Measurements from ENCODE around the gene FRAS1. TPM values are rescaled to one million over a fixed set of nuclear protein-coding genes. Genes with fewer than 3 reads are reported as not detected.

The FRAS1 gene
- total RNA-seq, 2 experiments from 2014 or later: not detected

DNA sequence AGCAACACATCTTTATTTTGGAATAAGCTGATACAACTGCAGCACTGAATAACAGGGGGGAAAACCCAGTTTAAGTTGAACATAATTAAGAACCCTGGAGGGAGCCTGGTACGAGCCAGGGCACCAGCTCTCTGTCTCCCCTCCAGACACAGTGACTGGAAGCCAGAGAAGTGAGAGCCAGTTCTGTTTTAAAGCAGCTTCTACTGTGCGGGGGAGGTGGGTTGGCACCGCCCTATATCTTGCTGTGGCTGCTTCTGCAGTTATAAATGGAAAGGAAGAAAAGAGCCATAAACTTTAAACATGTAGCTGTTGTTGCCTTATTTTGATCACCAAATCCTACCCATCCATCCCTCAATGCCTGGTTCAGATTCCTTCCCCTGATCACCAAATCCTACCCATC lies 286.6 kb downstream of the FRAS1 start:
- no peak for ATAC-seq (ENCODE audit: poor library complexity)
- no peaks in the 10 kb centered on the region for H3K4me1 ChIP-seq (ENCODE audit: insufficient read depth, low read length)
- H3K9me3 Mint-ChIP-seq: no peaks in the 10 kb centered on the region
- H3K27me3 ChIP-seq (ENCODE audit: control insufficient read depth in 1 of 2, insufficient read depth in 2 of 2, low read length in 2 of 2): no peaks in the 10 kb centered on the region
- H3K27ac ChIP-seq (ENCODE audit: low read depth in 1 of 2, low read length in 2 of 2): no peak overlapping the region
- DNase-seq: no peak
- no peaks in the 10 kb centered on the region for H3K36me3 Mint-ChIP-seq (ENCODE audit: low read depth)
- H3K9me3 ChIP-seq (ENCODE audit: control insufficient read depth in 1 of 2, insufficient read depth in 1 of 2, low read length in 2 of 2): no peaks in the 10 kb centered on the region
- H3K36me3 ChIP-seq (ENCODE audit: insufficient read depth, low read length): no peaks in the 10 kb centered on the region
- CTCF ChIA-PET: no interaction called here
- POLR2A ChIA-PET: no interaction called here
- H3K4me3 ChIP-seq (ENCODE audit: low read length): no peak overlapping the region
- H3K27me3 Mint-ChIP-seq: peaks cover 16% of the 10 kb centered on the region
- no peaks in the 10 kb centered on the region for H3K4me1 Mint-ChIP-seq (ENCODE audit: low read depth)
- H3K4me3 Mint-ChIP-seq: no peak overlapping the region
- TF ChIP-seq, protein P1, sequence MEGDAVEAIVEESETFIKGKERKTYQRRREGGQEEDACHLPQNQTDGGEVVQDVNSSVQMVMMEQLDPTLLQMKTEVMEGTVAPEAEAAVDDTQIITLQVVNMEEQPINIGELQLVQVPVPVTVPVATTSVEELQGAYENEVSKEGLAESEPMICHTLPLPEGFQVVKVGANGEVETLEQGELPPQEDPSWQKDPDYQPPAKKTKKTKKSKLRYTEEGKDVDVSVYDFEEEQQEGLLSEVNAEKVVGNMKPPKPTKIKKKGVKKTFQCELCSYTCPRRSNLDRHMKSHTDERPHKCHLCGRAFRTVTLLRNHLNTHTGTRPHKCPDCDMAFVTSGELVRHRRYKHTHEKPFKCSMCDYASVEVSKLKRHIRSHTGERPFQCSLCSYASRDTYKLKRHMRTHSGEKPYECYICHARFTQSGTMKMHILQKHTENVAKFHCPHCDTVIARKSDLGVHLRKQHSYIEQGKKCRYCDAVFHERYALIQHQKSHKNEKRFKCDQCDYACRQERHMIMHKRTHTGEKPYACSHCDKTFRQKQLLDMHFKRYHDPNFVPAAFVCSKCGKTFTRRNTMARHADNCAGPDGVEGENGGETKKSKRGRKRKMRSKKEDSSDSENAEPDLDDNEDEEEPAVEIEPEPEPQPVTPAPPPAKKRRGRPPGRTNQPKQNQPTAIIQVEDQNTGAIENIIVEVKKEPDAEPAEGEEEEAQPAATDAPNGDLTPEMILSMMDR (IDR thresholded peaks at IDR 0.05): no peak
- intact Hi-C loops (cut with DNase I, micrococcal nuclease): no loop called here
- H3K27ac Mint-ChIP-seq: no peak overlapping the region

DNA sequence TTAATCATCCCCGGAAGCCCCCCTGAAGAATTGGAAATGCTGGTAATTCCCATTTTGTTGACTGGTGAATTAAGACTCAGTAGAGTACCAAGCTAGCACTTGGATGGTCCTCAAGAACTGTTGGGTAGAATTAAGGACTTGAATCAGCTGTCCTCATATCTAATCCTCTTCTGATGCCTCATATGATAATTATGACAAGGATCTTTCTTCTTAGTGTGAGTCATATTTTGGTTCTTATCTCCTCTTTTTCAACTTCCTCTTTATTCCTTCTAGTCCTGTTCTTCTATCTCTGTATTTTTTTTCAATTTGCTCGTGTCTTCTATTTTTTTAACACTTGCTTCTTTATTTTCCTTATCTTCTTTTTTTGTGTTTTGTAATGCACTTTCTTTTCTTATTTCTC lies 288.1 kb downstream of the FRAS1 start:
- ChIA-PET CTCF (no interaction called here), POLR2A (no interaction called here)
- Histone ChIP-seq H3K4me3 (ENCODE audit: low read length) (no peak overlapping the region), H3K4me1 (ENCODE audit: insufficient read depth, low read length) (no peaks in the 10 kb centered on the region), H3K9me3 (ENCODE audit: control insufficient read depth in 1 of 2, insufficient read depth in 1 of 2, low read length in 2 of 2) (no peaks in the 10 kb centered on the region), H3K36me3 (ENCODE audit: insufficient read depth, low read length) (no peaks in the 10 kb centered on the region), H3K27me3 (ENCODE audit: control insufficient read depth in 1 of 2, insufficient read depth in 2 of 2, low read length in 2 of 2) (no peaks in the 10 kb centered on the region), H3K27ac (ENCODE audit: low read depth in 1 of 2, low read length in 2 of 2) (no peak overlapping the region)
- Mint-ChIP-seq H3K9me3 (no peaks in the 10 kb centered on the region), H3K4me3 (no peak overlapping the region), H3K27ac (no peak overlapping the region), H3K27me3 (peaks cover 15% of the 10 kb centered on the region), H3K36me3 (ENCODE audit: low read depth) (no peaks in the 10 kb centered on the region), H3K4me1 (ENCODE audit: low read depth) (no peaks in the 10 kb centered on the region)
- DNase-seq (no peak), ATAC-seq (ENCODE audit: poor library complexity) (no peak)
- intact Hi-C loops (cut with DNase I, micrococcal nuclease): no loop called here
- TF ChIP-seq, protein P1 (IDR thresholded peaks at IDR 0.05): no peak

DNA sequence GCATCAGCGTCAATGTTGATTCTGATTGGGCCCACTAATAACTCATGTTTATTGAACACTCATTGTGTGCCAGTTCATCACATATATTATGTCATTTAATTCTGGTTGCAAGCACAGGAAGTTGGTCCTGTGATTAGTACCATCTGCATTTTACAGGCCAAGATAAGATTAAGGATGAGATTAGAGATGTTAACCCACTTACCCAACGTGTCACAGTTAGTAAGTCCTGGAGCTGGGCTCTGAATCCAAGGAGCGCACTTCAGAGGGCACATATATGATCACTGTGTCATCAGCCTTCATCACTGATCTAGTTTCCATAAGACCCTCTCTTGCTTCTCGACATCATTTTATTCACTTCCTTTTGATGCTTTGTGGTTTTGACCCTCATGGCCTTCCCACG lies 289.1 kb downstream of the FRAS1 start:
- no peak overlapping the region for H3K27ac Mint-ChIP-seq
- H3K4me3 Mint-ChIP-seq: no peak overlapping the region
- no peaks in the 10 kb centered on the region for H3K9me3 Mint-ChIP-seq
- H3K36me3 Mint-ChIP-seq (ENCODE audit: low read depth): no peaks in the 10 kb centered on the region
- Histone ChIP-seq H3K9me3 (ENCODE audit: control insufficient read depth in 1 of 2, insufficient read depth in 1 of 2, low read length in 2 of 2) (no peaks in the 10 kb centered on the region), H3K27me3 (ENCODE audit: control insufficient read depth in 1 of 2, insufficient read depth in 2 of 2, low read length in 2 of 2) (no peaks in the 10 kb centered on the region), H3K4me1 (ENCODE audit: insufficient read depth, low read length) (no peaks in the 10 kb centered on the region), H3K36me3 (ENCODE audit: insufficient read depth, low read length) (no peaks in the 10 kb centered on the region), H3K27ac (ENCODE audit: low read depth in 1 of 2, low read length in 2 of 2) (no peak overlapping the region), H3K4me3 (ENCODE audit: low read length) (no peak overlapping the region)
- peaks cover 5% of the 10 kb centered on the region for H3K27me3 Mint-ChIP-seq
- no peak for ATAC-seq (ENCODE audit: poor library complexity)
- DNase-seq: no peak
- POLR2A ChIA-PET: no interaction called here
- TF ChIP-seq, protein P1 (IDR thresholded peaks at IDR 0.05): no peak
- H3K4me1 Mint-ChIP-seq (ENCODE audit: low read depth): no peaks in the 10 kb centered on the region
- CTCF ChIA-PET: no interaction called here
- intact Hi-C loops (cut with DNase I, micrococcal nuclease): no loop called here

Measured in CD4-positive, alpha-beta T cell (primary cell).